Activated B cell treated with CpG ODN at 0.5 μM for 24 hours (primary cell): ENCODE results near the gene GPR150. TPM values are rescaled to one million over a fixed set of nuclear protein-coding genes. Genes with fewer than 3 reads are reported as not detected.

Experiments
- ATAC-seq: fragments of 200-7000 bp; cut with Tn5 transposase; one replicate; pipeline ENCODE4 v1.10.0; 2021; ENCODE audit warnings: low read depth, mild to moderate bottlenecking, moderate library complexity
- CTCF ChIA-PET: fragments of 350-600 bp; sonication (Branson Sonifier 250); formaldehyde crosslinking; loops from one replicate; lab custom pipeline; 2021; ENCODE audit warnings: antibody characterized with exemption; lab: Charles Lee
- POLR2A ChIA-PET: fragments of 350-600 bp; sonication (Branson Sonifier 250); formaldehyde crosslinking; loops from one replicate; lab custom pipeline; 2021; ENCODE audit warnings: antibody characterized with exemption; lab: Charles Lee
- DNase-seq: peaks from one replicate; pipeline ENCODE4 v3.0.0; 2022
- H3K27ac Mint-ChIP-seq: one replicate; pipeline ENCODE4 v1.8.0; 2020; ENCODE audit warnings: mixed read lengths
- H3K27me3 Mint-ChIP-seq: one replicate; pipeline ENCODE4 v1.8.0; 2021; ENCODE audit warnings: mixed read lengths
- H3K36me3 Mint-ChIP-seq: one replicate; pipeline ENCODE4 v1.8.0; 2021; ENCODE audit warnings: low read depth, mixed read lengths
- H3K4me1 Mint-ChIP-seq: one replicate; pipeline ENCODE4 v1.8.0; 2021; ENCODE audit warnings: mixed read lengths
- H3K4me3 Mint-ChIP-seq: one replicate; pipeline ENCODE4 v1.8.0; 2020; ENCODE audit warnings: mild to moderate bottlenecking, mixed read lengths
- H3K9me3 Mint-ChIP-seq: one replicate; pipeline ENCODE4 v1.8.0; 2020; ENCODE audit warnings: mixed read lengths
- intact Hi-C: fragments of 100-400 bp; cut with micrococcal nuclease; formaldehyde crosslinking; loops from one replicate; pipeline ENCODE4 v1.15.1; 2024
- total RNA-seq: library from RNA; stranded (reverse); gene quantifications from 2 replicates; pipeline ENCODE4 v1.2.3, GENCODE V29; 2022
- TF ChIP-seq, protein P1 (sequence below): fragments of 200-600 bp; IDR thresholded peaks from one replicate; pipeline ENCODE4 v1.8.0; 2022; ENCODE audit warnings: antibody characterized with exemption, mild to moderate bottlenecking

The GPR150 gene
- total RNA-seq, 1 donor from 2014 or later = 0.60 TPM

- POLR2A ChIA-PET = no interaction called here
- intact Hi-C loops = no loop called here
- TF ChIP-seq, protein P1, sequence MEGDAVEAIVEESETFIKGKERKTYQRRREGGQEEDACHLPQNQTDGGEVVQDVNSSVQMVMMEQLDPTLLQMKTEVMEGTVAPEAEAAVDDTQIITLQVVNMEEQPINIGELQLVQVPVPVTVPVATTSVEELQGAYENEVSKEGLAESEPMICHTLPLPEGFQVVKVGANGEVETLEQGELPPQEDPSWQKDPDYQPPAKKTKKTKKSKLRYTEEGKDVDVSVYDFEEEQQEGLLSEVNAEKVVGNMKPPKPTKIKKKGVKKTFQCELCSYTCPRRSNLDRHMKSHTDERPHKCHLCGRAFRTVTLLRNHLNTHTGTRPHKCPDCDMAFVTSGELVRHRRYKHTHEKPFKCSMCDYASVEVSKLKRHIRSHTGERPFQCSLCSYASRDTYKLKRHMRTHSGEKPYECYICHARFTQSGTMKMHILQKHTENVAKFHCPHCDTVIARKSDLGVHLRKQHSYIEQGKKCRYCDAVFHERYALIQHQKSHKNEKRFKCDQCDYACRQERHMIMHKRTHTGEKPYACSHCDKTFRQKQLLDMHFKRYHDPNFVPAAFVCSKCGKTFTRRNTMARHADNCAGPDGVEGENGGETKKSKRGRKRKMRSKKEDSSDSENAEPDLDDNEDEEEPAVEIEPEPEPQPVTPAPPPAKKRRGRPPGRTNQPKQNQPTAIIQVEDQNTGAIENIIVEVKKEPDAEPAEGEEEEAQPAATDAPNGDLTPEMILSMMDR = no peak
- Mint-ChIP-seq H3K9me3 (no peaks in the 10 kb centered on the region), H3K4me3 (no peak overlapping the region), H3K36me3 (no peaks in the 10 kb centered on the region), H3K27ac (no peak overlapping the region), H3K4me1 (no peaks in the 10 kb centered on the region), H3K27me3 (peaks cover 1% of the 10 kb centered on the region)
- CTCF ChIA-PET = interaction anchor here (1.3 kb wide), 1 partner anchor 22 kb away, joined by 4 read pairs; the partner anchor contains the start of gene RFESD
- DNase-seq (no peak), ATAC-seq (no peak)
Observed at GRCh38 chr5:95668216-95668615, 48.3 kb downstream of the GPR150 start.

DNA sequence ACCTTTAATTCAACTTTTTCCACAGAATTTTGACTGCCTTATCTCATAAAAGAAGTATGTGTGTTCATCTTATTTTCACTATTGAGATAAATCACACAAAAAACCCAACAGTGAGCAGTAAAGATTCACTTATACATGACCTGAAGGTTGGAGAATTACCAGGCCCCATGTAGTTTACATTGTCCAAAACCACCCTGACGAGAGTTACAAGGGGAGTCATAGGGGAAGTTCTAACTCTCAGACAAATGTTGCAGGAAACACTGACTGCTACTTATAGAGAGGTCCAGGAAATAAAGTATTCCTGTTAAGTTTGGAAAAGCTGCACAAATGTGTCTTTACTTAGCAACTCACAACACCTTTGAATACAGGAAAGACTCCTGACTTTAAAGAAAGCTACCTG lies 48.8 kb downstream of the GPR150 start:
- TF ChIP-seq, protein P1 = no peak
- no peak for DNase-seq
- intact Hi-C loops = no loop called here
- Mint-ChIP-seq H3K4me3 (no peak overlapping the region), H3K27me3 (peaks cover 1% of the 10 kb centered on the region), H3K4me1 (no peaks in the 10 kb centered on the region), H3K27ac (no peak overlapping the region), H3K9me3 (no peaks in the 10 kb centered on the region), H3K36me3 (no peaks in the 10 kb centered on the region)
- CTCF ChIA-PET = interaction anchor here (1.3 kb wide), 1 partner anchor 22 kb away, joined by 4 read pairs; the partner anchor contains the start of gene RFESD
- POLR2A ChIA-PET = no interaction called here
- ATAC-seq = no peak

DNA sequence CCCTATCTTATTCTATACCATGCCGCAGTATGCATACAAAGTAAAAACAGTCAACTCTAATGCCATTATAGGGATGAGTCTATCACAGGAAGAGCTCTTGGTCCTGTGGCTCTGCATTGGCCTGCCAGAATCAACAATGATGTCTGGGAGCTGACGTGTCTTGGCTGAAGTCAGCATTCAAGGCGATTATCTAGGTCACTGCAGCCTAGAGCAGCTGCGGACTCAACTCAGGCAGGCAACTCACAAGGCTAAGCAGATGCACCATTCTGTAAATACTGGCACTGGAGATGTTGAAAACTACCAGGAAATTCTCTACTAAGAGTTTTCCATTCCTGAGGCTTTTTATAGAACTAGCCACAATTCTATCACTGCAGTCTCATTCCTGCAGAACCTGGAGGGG lies 49.7 kb downstream of the GPR150 start:
- CTCF ChIA-PET = interaction anchor here (0.8 to 1.3 kb wide), 2 partner anchors 23 to 174 kb away, joined by 3 to 4 read pairs; partner anchors contain the start of gene RFESD
- H3K4me1 Mint-ChIP-seq = no peaks in the 10 kb centered on the region
- intact Hi-C loops = no loop called here

DNA sequence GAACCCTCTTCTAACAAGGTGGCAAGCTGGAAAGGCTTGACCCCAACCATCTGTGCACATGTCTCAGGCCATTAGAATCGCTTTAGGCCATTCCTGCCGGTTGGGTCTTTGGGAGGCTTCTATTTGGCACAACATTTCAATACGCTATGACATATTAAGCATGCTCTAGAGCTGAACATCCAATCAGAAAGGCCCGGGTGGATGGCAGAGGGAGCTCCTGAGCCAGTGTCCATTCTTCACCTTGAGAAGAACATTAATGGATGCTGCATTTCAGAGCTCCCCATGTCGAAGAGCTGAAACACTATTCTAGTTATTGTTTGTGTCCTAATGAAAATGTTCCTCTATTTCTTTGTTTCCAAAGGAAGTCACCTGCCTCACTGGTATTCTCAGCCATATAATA lies 50.1 kb downstream of the GPR150 start:
- CTCF ChIA-PET = interaction anchor here (0.8 kb wide), 1 partner anchor 174 kb away, joined by 3 read pairs; no protein-coding TSS in a partner anchor
- DNase-seq = no peak
- intact Hi-C loops = no loop called here
- Mint-ChIP-seq H3K4me1 (no peaks in the 10 kb centered on the region), H3K36me3 (no peaks in the 10 kb centered on the region), H3K9me3 (no peaks in the 10 kb centered on the region), H3K27me3 (no peaks in the 10 kb centered on the region), H3K4me3 (no peak overlapping the region), H3K27ac (no peak overlapping the region)
- POLR2A ChIA-PET = no interaction called here
- TF ChIP-seq, protein P1 = no peak
- no peak for ATAC-seq

More for the DNA sequence above, 49.7 kb downstream of the GPR150 start:
- no peak for DNase-seq
- Mint-ChIP-seq H3K9me3 (no peaks in the 10 kb centered on the region), H3K4me3 (no peak overlapping the region), H3K27ac (no peak overlapping the region), H3K36me3 (no peaks in the 10 kb centered on the region), H3K27me3 (no peaks in the 10 kb centered on the region)
- POLR2A ChIA-PET = no interaction called here
- TF ChIP-seq, protein P1 = no peak
- no peak for ATAC-seq

- Mint-ChIP-seq H3K27me3 (no peaks in the 10 kb centered on the region), H3K4me1 (no peaks in the 10 kb centered on the region), H3K9me3 (no peaks in the 10 kb centered on the region), H3K4me3 (no peak overlapping the region), H3K36me3 (no peaks in the 10 kb centered on the region), H3K27ac (no peak overlapping the region)
- intact Hi-C loops = no loop called here
- no peak for DNase-seq
- CTCF ChIA-PET = interaction anchor here (0.8 to 1.2 kb wide), 2 partner anchors 173 to 177 kb away, joined by 3 read pairs; no protein-coding TSS in a partner anchor
- TF ChIP-seq, protein P1 = no peak
- POLR2A ChIA-PET = no interaction called here
- ATAC-seq = no peak
Observed at GRCh38 chr5:95670568-95670967, 50.7 kb downstream of the GPR150 start.

Other genes starting within 250 kb of the GPR150 start
- gene FAM81B, start 228.7 kb upstream of the GPR150 start, total RNA-seq = not detected in 2 replicates
- gene SKIC3, start 65.1 kb upstream of the GPR150 start, total RNA-seq = 67.4 and 78.7 TPM in 2 replicates
- 2.3 and 2.9 TPM in 2 replicates for gene ARSK, start 65.0 kb upstream of the GPR150 start, total RNA-seq
- gene RFESD, start 26.7 kb downstream of the GPR150 start, total RNA-seq = 1.8 and 2.4 TPM in 2 replicates
- not detected in 2 replicates for gene SPATA9, start 62.9 kb downstream of the GPR150 start, total RNA-seq
- 3.3 and 5.0 TPM in 2 replicates for gene RHOBTB3, start 111.2 kb downstream of the GPR150 start, total RNA-seq
- 55.4 and 60.2 TPM in 2 replicates for gene GLRX, start 202.6 kb downstream of the GPR150 start, total RNA-seq